Naive thymus-derived CD8-positive, alpha-beta T cell (primary cell): ENCODE data around the gene IRF7. TPM values are rescaled to one million over a fixed set of nuclear protein-coding genes. Genes with fewer than 3 reads are reported as not detected.

ENCODE experiments used
- ATAC-seq, 2 donors: fragments of 150-1000 bp; cut with Tn5 transposase in 1 of 2; sonication (Bioruptor Pico), chemical (Tn5 transposase) in 1 of 2; 1 replicate in 1 of 2; 2 replicates in 1 of 2; pipeline ENCODE4 v1.10.0; 2021; ENCODE audit warnings: mild to moderate bottlenecking in 2 of 2, moderate library complexity in 2 of 2
- POLR2A ChIA-PET: fragments of 350-600 bp; sonication (Branson Sonifier 250); formaldehyde crosslinking; loops from one replicate; lab custom pipeline; 2021; ENCODE audit warnings: antibody characterized with exemption; lab: Charles Lee
- DNase-seq, 10 donors: peaks; one replicate each; pipeline versions ENCODE4 v3.0.0 to v3.0.0-alpha.2; 2020 to 2022
- H3K27ac Mint-ChIP-seq, 10 donors: one replicate each; pipeline ENCODE4 v1.8.0; 2020 to 2022; ENCODE audit warnings: mild to moderate bottlenecking in 10 of 10, mixed read lengths in 10 of 10, moderate library complexity in 4 of 10, inconsistent platforms in 1 of 10
- H3K27me3 Mint-ChIP-seq, 5 donors: one replicate each; pipeline ENCODE4 v1.8.0; 2021 to 2022; ENCODE audit warnings: mixed read lengths in 5 of 5
- H3K36me3 Mint-ChIP-seq, 3 donors: one replicate each; pipeline ENCODE4 v1.8.0; 2020 to 2022; ENCODE audit warnings: mixed read lengths in 3 of 3, mild to moderate bottlenecking in 2 of 3, inconsistent platforms in 1 of 3
- H3K4me1 Mint-ChIP-seq, 4 donors: one replicate each; pipeline ENCODE4 v1.8.0; 2021 to 2022; ENCODE audit warnings: mixed read lengths in 4 of 4
- H3K4me3 Mint-ChIP-seq, 10 donors: one replicate each; pipeline ENCODE4 v1.8.0; 2020 to 2022; ENCODE audit warnings: mild to moderate bottlenecking in 10 of 10, mixed read lengths in 10 of 10, moderate library complexity in 6 of 10, inconsistent platforms in 1 of 10
- H3K9me3 Mint-ChIP-seq, 9 donors: one replicate each; pipeline ENCODE4 v1.8.0; 2020 to 2022; ENCODE audit warnings: mixed read lengths in 9 of 9, mild to moderate bottlenecking in 3 of 9, inconsistent platforms in 1 of 9, moderate library complexity in 1 of 9
- polyA plus RNA-seq, 3 donors: library from polyadenylated mRNA; unstranded; fragments of 300-500 nt; fragmentation: Illumina TruSeq; gene quantifications; one replicate each; pipeline ENCODE4 v1.2.3, GENCODE V29; 2021
- total RNA-seq, 8 experiments: library from RNA in 2 of 8; stranded (reverse) in 2 of 8; gene quantifications; one replicate each; pipeline ENCODE4 v1.2.3 and lab custom pipeline; 2021 to 2026

IRF7 gene
- total and polyA plus RNA-seq, 5 experiments from 2014 or later: 19.8 to 55.2 (median 38.6) TPM

- no peak overlapping the region for H3K4me3 Mint-ChIP-seq
- peaks cover 9 to 35% (median 20%) of the 10 kb centered on the region in 5 donors for H3K27me3 Mint-ChIP-seq
- H3K9me3 Mint-ChIP-seq: no peaks in the 10 kb centered on the region
- ATAC-seq (no peak), DNase-seq (no peak)
- H3K36me3 Mint-ChIP-seq: peaks cover 0 to 13% (median 3%) of the 10 kb centered on the region in 3 donors
- H3K4me1 Mint-ChIP-seq: peaks cover 9 to 23% (median 20%) of the 10 kb centered on the region in 4 donors
- H3K27ac Mint-ChIP-seq: peak overlapping the region in 1 of 10 donors; percentile 3
- POLR2A ChIA-PET: interaction anchor here (1.3 kb wide), 1 partner anchor 65 kb away, joined by 3 read pairs; no protein-coding TSS in a partner anchor
These were observed 10.0 kb upstream of the IRF7 start for GRCh38 chr11:625636-626268.

DNA sequence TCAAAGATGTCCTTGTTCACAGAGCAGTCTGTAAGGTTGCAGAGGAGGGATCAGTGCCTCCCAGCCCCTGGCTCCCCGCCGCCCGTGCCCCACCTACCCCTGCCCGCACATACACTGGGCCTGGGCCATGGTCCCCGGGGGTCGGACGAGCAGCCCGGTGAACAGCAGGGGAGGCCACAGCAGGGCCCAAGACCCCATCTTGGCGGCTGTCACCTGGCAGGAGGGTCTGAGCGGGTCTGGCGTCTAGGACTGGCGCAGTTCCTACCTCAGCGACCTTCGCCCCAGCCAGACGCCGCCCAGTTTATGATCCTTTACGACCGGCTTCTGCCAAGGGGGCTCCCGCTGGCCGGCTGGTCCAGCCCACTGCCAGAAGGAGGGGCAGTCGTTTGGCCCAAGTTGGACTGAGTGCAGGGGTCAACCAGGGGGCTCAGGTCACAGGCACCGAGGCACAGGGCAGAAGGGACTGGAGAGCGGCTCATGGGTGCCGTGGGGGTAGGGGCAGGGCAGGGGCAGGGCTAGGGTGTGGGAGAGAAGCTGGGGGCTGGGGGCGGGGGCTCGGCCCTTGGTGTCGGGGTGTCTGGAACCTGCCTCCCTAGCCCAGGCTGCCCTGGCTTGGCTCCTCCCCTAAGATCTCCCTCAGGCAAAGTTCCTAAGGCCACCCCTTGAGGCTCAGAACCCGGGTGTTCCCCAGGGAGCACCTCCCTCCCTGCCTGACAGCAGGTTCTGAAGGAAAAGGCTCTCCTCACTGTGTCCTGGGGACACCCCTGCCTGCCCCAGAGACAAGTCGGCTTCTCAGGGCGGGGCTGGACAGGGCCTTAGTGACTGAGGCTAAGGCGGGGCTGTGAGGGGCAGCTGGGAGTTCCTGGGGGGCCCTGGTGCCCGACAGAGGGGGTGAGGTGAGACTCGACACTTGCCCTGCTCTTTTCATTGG, 9.2 kb upstream of the IRF7 start, which contains the start of gene CDHR5:
TSS of gene CDHR5 (minus strand) at position 251 of the 931 bp plus-strand sequence. CDS start at position 198, 53 bp downstream.
- Mint-ChIP-seq H3K9me3 (no peaks in the 10 kb centered on the region), H3K36me3 (peaks cover 0 to 13% (median 3%) of the 10 kb centered on the region in 3 donors), H3K27me3 (peaks cover 9 to 35% (median 20%) of the 10 kb centered on the region in 5 donors), H3K27ac (peak within 1 kb of the TSS in 1 of 10 donors; percentile 49), H3K4me3 (peak within 1 kb of the TSS in 1 of 10 donors; percentile 38), H3K4me1 (peaks cover 9 to 23% (median 20%) of the 10 kb centered on the region in 4 donors)
- no peak for DNase-seq
- POLR2A ChIA-PET: no interaction called here
- ATAC-seq: no peak

- no peaks in the 10 kb centered on the region for H3K9me3 Mint-ChIP-seq
- H3K36me3 Mint-ChIP-seq: peaks cover 0 to 10% (median 3%) of the 10 kb centered on the region in 3 donors
- H3K4me3 Mint-ChIP-seq: peak overlapping the region in 1 of 10 donors; percentile 38
- POLR2A ChIA-PET: no interaction called here
- ATAC-seq (no peak), DNase-seq (peak in 1 of 10 donors; percentile 50)
- peaks cover 6 to 35% (median 18%) of the 10 kb centered on the region in 5 donors for H3K27me3 Mint-ChIP-seq
- peaks cover 5 to 18% (median 15%) of the 10 kb centered on the region in 4 donors for H3K4me1 Mint-ChIP-seq
- peak overlapping the region in 1 of 10 donors; percentile 49 for H3K27ac Mint-ChIP-seq
These were observed 8.4 kb upstream of the IRF7 start for GRCh38 chr11:623999-624704.

GRCh38 chr11:623349-623869, 7.7 kb upstream of the IRF7 start:
- no peak for DNase-seq
- POLR2A ChIA-PET: no interaction called here
- no peak overlapping the region for H3K4me3 Mint-ChIP-seq

DNA sequence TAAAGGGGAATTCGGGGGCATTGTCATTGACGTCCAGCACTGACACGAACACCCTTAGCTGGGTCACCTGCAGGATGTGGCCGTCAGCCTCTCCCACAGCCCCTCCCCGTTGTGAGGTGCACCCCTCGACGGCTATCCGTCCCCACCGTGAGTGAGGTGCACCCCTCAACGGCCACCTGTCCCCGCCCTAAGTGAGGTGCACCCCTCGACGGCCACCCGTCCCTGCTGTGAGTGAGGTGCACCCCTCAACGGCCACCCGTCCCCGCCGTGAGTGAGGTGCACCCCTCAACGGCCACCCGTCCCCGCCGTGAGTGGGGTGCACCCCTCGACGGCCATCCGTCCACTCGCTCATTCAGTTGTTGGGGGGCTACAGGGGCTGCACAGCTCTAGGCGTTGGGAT, 6.1 kb upstream of the IRF7 start:
- DNase-seq (no peak), ATAC-seq (no peak)
- Mint-ChIP-seq H3K27ac (peak overlapping the region in 1 of 10 donors; percentile 65), H3K4me3 (no peak overlapping the region), H3K27me3 (peaks cover 0 to 20% (median 0%) of the 10 kb centered on the region in 5 donors), H3K4me1 (peaks cover 0 to 3% (median under 1%) of the 10 kb centered on the region in 4 donors), H3K36me3 (peaks cover 0 to 6% (median 3%) of the 10 kb centered on the region in 3 donors), H3K9me3 (no peaks in the 10 kb centered on the region)
- POLR2A ChIA-PET: no interaction called here

More at GRCh38 chr11:623349-623869, 7.7 kb upstream of the IRF7 start:
- peak overlapping the region in 3 of 10 donors; percentile 24 to 87 (median 55) for H3K27ac Mint-ChIP-seq
- peaks cover 3 to 29% (median 11%) of the 10 kb centered on the region in 5 donors for H3K27me3 Mint-ChIP-seq
- peaks cover 0 to 10% (median 3%) of the 10 kb centered on the region in 3 donors for H3K36me3 Mint-ChIP-seq
- no peak for ATAC-seq
- H3K9me3 Mint-ChIP-seq: no peaks in the 10 kb centered on the region
- H3K4me1 Mint-ChIP-seq: peaks cover 5 to 10% (median 8%) of the 10 kb centered on the region in 4 donors

DNA sequence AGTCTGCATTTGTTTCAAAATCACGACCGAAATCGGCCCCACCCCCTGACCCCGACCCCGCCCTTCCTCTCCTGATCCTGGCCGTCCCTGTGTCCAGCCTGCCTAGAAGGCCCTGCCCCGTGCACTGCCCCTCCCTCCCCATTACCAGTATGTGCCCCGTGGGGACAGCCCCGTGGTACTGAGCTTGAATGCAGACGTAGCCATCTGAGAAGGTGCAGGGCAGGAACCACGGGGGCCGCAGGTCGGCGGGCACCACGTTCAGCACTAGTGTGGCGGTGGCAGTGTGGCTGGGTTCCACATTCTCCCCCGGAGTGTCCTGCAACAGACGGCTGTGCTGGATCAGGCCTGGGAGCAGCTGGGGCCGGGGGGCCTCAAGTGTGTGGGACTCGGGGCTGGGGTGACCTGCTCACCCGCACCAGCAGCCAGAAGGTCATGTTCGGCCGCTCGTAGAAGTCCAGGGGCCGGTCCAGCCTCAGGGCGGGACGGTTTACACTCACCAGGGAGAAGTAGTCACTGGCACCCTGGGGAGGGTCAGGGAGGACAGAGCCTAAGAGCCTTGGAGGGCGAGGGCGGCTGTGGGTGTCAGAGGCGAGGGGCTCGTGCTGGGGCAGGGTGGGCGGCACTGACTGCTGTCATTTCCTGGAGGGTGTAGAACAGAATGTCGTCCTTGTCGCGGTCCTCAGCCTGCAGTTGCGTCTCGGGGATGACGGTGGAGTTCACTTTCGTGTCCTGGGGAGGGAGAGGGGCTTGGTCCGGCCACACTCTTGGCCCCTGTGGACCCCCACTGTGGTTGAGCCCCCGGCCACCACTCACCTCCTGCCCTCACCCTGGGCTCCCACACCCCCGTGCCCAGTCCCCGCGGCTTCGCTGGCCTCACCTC, 5.4 kb upstream of the IRF7 start:
- no peak for ATAC-seq
- peaks cover 3 to 7% (median 4%) of the 10 kb centered on the region in 4 donors for H3K4me1 Mint-ChIP-seq

GRCh38 chr11:620201-620600, 4.5 kb upstream of the IRF7 start:
- Mint-ChIP-seq H3K9me3 (no peaks in the 10 kb centered on the region), H3K27me3 (peaks cover 0 to 9% (median 0%) of the 10 kb centered on the region in 5 donors), H3K4me1 (peaks cover 5 to 11% (median 6%) of the 10 kb centered on the region in 4 donors), H3K27ac (peak overlapping the region in 1 of 10 donors; percentile 44), H3K36me3 (peaks cover 0 to 6% (median 3%) of the 10 kb centered on the region in 3 donors), H3K4me3 (no peak overlapping the region)
- POLR2A ChIA-PET: no interaction called here
- ATAC-seq (no peak), DNase-seq (no peak)

More for the DNA sequence above, 5.4 kb upstream of the IRF7 start:
- Mint-ChIP-seq H3K27ac (peak overlapping the region in 1 of 10 donors; percentile 70), H3K27me3 (peaks cover 0 to 13% (median 0%) of the 10 kb centered on the region in 5 donors), H3K4me3 (no peak overlapping the region), H3K9me3 (no peaks in the 10 kb centered on the region), H3K36me3 (peaks cover 0 to 6% (median 3%) of the 10 kb centered on the region in 3 donors)
- POLR2A ChIA-PET: no interaction called here
- DNase-seq: no peak

- no peak for ATAC-seq
- peaks cover 0 to 7% (median 0%) of the 10 kb centered on the region in 5 donors for H3K27me3 Mint-ChIP-seq
- no peaks in the 10 kb centered on the region for H3K9me3 Mint-ChIP-seq
- no peak overlapping the region for H3K27ac Mint-ChIP-seq
- no peak overlapping the region for H3K4me3 Mint-ChIP-seq
- DNase-seq: no peak
- POLR2A ChIA-PET: no interaction called here
- H3K36me3 Mint-ChIP-seq: peaks cover 0 to 6% (median 3%) of the 10 kb centered on the region in 3 donors
- H3K4me1 Mint-ChIP-seq: peaks cover 5 to 12% (median 7%) of the 10 kb centered on the region in 4 donors
These were observed 3.9 kb upstream of the IRF7 start for GRCh38 chr11:619628-620050.

GRCh38 chr11:618856-619627, 3.3 kb upstream of the IRF7 start:
- Mint-ChIP-seq H3K36me3 (peaks cover 0 to 4% (median 3%) of the 10 kb centered on the region in 3 donors), H3K4me3 (peak overlapping the region in 1 of 10 donors; percentile 15), H3K27ac (no peak overlapping the region), H3K27me3 (peaks cover 0 to 5% (median 0%) of the 10 kb centered on the region in 5 donors), H3K4me1 (peaks cover 8 to 18% (median 13%) of the 10 kb centered on the region in 4 donors), H3K9me3 (no peaks in the 10 kb centered on the region)
- POLR2A ChIA-PET: no interaction called here
- ATAC-seq: no peak
- DNase-seq: no peak

DNA sequence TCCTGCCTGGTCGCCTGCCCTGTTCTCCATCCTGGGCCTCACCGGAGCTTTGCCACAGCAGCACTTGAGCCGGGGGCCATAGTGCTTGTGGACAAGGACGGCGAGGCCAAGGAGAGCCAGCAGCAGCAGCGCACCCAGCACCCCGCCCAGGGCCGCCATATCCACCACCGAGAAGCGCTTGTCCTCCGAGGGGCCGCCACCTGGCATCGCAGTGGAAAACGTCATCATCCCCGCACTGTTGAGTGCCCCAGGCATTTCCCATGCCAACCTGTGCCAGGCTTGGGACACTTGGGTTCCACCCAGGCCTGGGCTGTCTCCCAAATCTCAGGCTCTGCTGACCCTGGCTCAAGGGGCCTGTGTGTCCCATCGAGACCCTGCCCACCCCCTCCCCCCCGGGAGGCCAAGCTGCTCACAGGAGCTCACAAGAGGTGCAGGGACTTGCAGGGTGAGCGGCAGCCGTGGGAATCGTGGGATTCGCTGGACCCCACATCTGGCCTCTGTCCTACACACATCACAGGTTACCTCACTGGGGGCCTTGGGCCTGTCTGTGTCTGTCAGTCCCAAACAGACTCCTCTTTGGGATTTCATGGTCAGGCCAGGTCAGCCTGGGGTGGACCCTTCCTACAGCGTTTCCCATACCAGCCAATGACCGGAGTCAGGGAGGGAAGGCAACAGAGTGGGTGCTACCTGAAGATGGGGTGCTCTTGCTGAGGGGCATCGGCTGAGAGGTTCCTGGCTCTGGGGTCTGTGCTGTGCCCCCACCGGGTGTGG, 2.3 kb upstream of the IRF7 start:
- no peak for DNase-seq
- POLR2A ChIA-PET: no interaction called here
- ATAC-seq: no peak
- Mint-ChIP-seq H3K4me1 (peaks cover 5 to 18% (median 15%) of the 10 kb centered on the region in 4 donors), H3K4me3 (peak overlapping the region in 1 of 10 donors; percentile 45), H3K27me3 (peaks cover 0 to under 1% (median 0%) of the 10 kb centered on the region in 5 donors), H3K27ac (no peak overlapping the region), H3K9me3 (no peaks in the 10 kb centered on the region), H3K36me3 (peaks cover 0 to under 1% (median 0%) of the 10 kb centered on the region in 3 donors)
